Memory B cell (primary cell): ENCODE measurements around the gene ZBTB7A.

Experiments
- ATAC-seq: fragments of 150-1000 bp; cut with Tn5 transposase; 2 replicates; pipeline ENCODE4 v1.10.0; 2021; ENCODE audit warnings: low read depth, mild to moderate bottlenecking, moderate library complexity
- DNase-seq, 2 donors: peaks; one replicate each; pipeline ENCODE4 v3.0.0; 2022; ENCODE audit warnings: low spot score in 2 of 2
- H3K27ac Mint-ChIP-seq: one replicate; pipeline ENCODE4 v1.8.0; 2022; ENCODE audit warnings: mild to moderate bottlenecking, moderate library complexity, mixed read lengths
- H3K27me3 Mint-ChIP-seq: one replicate; pipeline ENCODE4 v1.8.0; 2022; ENCODE audit warnings: mixed read lengths
- H3K36me3 Mint-ChIP-seq: one replicate; pipeline ENCODE4 v1.8.0; 2022; ENCODE audit warnings: mild to moderate bottlenecking, mixed read lengths
- H3K4me1 Mint-ChIP-seq: one replicate; pipeline ENCODE4 v1.8.0; 2022; ENCODE audit warnings: mixed read lengths
- H3K4me3 Mint-ChIP-seq: one replicate; pipeline ENCODE4 v1.8.0; 2022; ENCODE audit warnings: mild to moderate bottlenecking, moderate library complexity, mixed read lengths
- H3K9me3 Mint-ChIP-seq: one replicate; pipeline ENCODE4 v1.8.0; 2022; ENCODE audit warnings: mixed read lengths

Gene ZBTB7A

GRCh38 chr19:4068047-4068966 lies 1.6 kb upstream of the ZBTB7A start:
- Mint-ChIP-seq H3K4me1 (peaks cover 11% of the 10 kb centered on the region), H3K27ac (peak overlapping the region; percentile 31), H3K4me3 (peak overlapping the region; percentile 93), H3K36me3 (peaks cover 1% of the 10 kb centered on the region), H3K9me3 (no peaks in the 10 kb centered on the region), H3K27me3 (no peaks in the 10 kb centered on the region)
- ATAC-seq, result no peak
- peak in 1 of 2 donors; percentile 25 for DNase-seq

DNA sequence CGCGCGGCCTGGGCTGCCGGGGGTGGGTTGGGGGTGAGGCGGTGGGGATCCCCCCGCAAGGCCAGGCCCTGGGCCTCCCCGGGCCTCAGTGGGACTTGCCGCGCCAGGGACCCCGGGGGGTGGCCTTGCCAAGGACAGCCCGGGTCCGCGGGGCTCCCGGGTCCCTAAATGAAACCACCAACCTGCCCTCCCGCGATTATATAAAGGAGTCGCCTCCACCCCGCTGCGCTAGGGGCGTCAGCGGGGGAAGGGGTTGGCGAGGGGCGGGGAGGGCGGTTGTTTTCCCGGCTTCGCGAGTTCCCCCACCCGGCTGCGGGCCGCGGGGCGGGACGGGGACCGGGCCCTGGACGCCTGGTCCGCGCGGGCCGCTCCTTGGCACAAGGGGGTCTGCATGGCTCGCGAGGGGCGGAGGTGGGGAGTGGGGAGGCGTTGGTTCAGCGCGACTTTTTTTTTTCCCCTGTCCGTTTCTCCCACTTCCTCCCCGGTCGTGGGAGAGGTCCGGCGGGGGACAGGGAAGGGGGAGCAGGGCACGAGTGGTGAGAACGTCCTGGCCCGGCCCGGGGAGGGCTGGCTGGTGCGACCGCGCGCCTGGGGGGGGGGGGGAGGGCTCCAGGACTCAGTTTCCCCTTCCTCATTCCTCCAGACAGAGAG lies 822 bp upstream of the ZBTB7A start:
- Mint-ChIP-seq H3K4me1 (peaks cover 15% of the 10 kb centered on the region), H3K9me3 (no peaks in the 10 kb centered on the region), H3K27me3 (no peaks in the 10 kb centered on the region), H3K4me3 (peak overlapping the region; percentile 93), H3K36me3 (peaks cover 1% of the 10 kb centered on the region), H3K27ac (peak overlapping the region; percentile 31)
- DNase-seq, result peak in 1 of 2 donors; percentile 65
- ATAC-seq, result peak; percentile 3

DNA sequence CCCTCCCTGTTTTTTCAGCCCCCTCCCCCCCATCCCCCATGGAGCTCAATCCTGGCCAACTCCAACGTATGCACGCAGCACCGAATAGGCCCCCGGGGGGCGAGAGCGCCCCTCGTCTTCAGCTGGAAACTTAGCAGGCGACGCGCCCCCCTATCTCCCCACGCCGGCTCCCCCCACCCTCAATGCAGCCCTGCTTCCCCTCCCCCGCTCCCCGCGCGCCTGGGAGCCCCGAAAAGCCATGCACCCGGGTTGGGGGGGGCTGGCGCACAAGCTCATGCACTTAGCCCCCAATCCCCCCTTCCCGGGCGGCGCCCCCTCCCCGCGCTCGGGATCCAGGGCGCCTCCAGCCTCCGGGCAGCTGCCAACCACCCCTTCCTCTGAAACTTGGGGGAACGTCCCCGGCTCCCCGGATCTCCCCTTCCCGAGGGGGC lies 508 bp downstream of the ZBTB7A start:
- ATAC-seq (no peak), DNase-seq (peak; percentile 56 to 62)
- peak overlapping the region; percentile 82 for H3K4me3 Mint-ChIP-seq
- no peaks in the 10 kb centered on the region for H3K9me3 Mint-ChIP-seq
- no peaks in the 10 kb centered on the region for H3K27me3 Mint-ChIP-seq
- H3K36me3 Mint-ChIP-seq, result peaks cover 1% of the 10 kb centered on the region
- peak overlapping the region; percentile 83 for H3K27ac Mint-ChIP-seq
- peaks cover 18% of the 10 kb centered on the region for H3K4me1 Mint-ChIP-seq

GRCh38 chr19:4065430-4066175 lies 1.1 kb downstream of the ZBTB7A start:
- H3K27ac Mint-ChIP-seq, result peak overlapping the region; percentile 83
- no peaks in the 10 kb centered on the region for H3K9me3 Mint-ChIP-seq
- ATAC-seq (peak; percentile 73), DNase-seq (peak; percentile 96 to 98)
- H3K27me3 Mint-ChIP-seq, result no peaks in the 10 kb centered on the region
- H3K36me3 Mint-ChIP-seq, result peaks cover 1% of the 10 kb centered on the region
- H3K4me3 Mint-ChIP-seq, result peak overlapping the region; percentile 82
- H3K4me1 Mint-ChIP-seq, result peaks cover 18% of the 10 kb centered on the region

DNA sequence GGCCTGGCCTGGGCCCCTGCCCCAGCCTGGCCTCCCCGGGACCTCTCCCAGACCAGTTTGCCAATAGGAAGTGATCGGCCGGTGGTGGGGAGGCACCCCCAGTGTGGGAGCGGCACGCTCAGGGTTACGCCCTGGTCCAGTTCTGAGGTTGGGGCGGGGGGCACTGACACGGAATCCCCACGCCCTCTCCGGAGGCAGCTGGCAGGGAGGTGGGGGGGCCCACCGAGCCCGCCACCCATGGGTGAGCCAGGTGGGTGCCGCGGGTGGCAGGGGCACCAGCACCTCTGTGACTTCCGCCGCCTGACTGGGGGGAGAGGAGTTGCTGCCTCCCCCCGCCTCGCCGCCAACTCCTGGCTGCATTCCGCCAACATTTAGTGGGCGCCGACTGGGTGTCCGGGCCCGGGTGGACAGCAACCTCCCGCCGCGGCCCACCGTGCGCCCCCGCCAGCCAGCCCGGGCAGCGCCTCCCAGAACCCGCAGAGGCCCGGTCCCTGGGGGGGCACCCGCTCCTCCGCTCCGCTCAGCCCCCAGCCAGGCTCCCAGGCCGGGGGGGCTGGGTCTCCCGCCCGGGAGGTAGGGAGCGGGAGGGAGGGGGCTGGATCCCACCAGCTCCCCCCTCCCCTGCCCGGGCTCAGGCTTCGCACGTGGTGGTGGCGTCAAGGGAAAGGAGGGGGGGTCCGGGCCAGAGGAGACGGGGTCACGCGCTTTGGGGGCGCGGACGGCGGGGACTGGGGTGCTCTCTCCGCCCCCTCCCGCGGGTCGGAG lies 2.0 kb downstream of the ZBTB7A start:
- H3K4me1 Mint-ChIP-seq, result peaks cover 20% of the 10 kb centered on the region
- H3K27ac Mint-ChIP-seq, result peak overlapping the region; percentile 84
- H3K4me3 Mint-ChIP-seq, result peak overlapping the region; percentile 86
- H3K36me3 Mint-ChIP-seq, result peaks cover 1% of the 10 kb centered on the region
- H3K27me3 Mint-ChIP-seq, result no peaks in the 10 kb centered on the region
- H3K9me3 Mint-ChIP-seq, result no peaks in the 10 kb centered on the region
- no peak for ATAC-seq
- DNase-seq, result peak; percentile 48 to 61

- Mint-ChIP-seq H3K9me3 (no peaks in the 10 kb centered on the region), H3K27ac (peak overlapping the region; percentile 84), H3K36me3 (peaks cover 1% of the 10 kb centered on the region), H3K4me1 (peaks cover 20% of the 10 kb centered on the region), H3K27me3 (no peaks in the 10 kb centered on the region), H3K4me3 (peak overlapping the region; percentile 86)
- ATAC-seq, result no peak
- no peak for DNase-seq
These were observed 2.6 kb downstream of the ZBTB7A start for GRCh38 chr19:4064149-4064495.

DNA sequence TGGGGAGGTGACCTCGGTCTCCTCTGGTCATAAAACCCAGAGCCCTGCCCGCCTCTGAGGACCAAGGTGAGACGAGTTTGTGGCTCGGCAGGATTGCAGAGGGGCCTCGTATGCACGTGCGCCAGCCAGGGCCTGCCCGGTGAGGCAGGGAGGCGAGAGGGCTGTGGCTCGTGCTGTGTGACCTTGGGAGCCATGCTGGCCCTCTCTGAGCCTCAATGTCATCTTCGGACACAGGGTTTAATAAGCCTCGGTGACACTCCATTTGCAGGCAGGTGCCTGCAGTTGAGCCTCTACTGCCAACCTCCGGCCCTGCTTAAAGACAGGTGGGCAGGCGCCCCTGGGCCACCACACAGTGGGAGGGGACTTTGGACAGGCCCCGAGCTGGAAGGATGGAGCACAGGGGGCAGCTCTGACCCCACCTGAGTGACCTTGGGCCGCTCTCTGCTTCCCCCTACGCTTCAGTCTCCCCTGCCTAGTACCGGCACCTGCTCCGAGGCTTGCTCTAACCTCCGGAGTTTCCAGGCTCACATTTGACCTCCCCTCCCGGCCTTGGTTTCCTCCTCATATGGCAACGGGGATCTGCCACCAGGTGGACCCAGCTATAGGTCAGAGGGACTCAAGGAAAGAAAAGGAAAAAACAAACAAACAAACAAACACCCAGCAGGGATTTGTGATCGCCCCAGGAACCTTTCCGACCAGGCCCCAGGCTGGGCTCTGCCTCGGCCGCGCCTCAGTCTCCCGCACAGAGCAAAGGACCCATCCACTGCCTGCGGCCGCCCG lies 3.1 kb downstream of the ZBTB7A start:
- H3K27me3 Mint-ChIP-seq, result no peaks in the 10 kb centered on the region
- no peak for DNase-seq
- no peaks in the 10 kb centered on the region for H3K9me3 Mint-ChIP-seq
- no peak for ATAC-seq
- H3K4me1 Mint-ChIP-seq, result peaks cover 21% of the 10 kb centered on the region
- peak overlapping the region; percentile 86 for H3K4me3 Mint-ChIP-seq
- H3K36me3 Mint-ChIP-seq, result peaks cover 1% of the 10 kb centered on the region
- peak overlapping the region; percentile 84 for H3K27ac Mint-ChIP-seq

DNA sequence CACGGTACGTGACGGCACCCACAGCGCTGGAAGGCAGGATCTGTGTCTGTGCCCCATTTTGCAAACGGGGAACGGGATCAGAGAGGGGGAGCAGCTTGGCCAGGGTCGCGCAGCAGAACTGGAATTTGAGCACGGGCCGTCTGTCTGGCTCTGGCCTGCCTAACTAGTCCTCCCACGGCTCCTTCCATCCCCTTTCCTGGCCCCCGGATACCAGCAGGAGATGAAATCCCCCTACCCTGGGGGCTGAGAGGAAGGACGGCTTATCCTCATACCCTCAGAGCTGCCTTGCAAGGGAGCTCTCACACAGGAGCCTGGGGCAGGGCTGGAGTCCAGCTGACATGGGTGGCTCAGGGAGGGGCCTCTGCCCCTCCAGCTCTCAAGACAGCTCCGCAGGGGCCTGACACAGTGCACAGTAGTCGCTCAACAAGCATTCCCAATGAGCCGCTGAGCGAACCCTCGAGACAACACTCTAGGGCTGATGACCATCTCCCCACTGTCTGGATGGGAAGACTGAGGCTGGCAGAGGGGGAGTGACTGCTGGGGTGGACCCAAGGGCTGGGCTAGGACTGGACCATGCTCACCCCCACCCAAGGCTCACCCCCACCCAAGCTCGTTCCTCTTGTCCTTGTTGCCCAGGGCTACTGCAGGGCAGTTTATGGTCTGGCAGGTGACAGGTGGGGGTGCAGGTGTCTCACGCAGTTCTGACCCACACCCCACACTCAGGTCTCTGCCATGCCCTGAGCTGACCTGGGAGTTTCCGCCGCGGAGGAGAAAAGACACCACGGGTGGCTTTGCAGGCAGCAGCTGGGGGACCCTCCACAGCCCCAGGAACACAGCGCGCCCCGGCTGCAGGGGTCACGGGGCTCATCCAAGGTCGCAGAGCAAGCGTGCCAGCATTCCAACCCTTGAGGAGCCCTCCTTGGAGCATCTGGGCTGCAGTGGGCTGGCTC lies 4.0 kb downstream of the ZBTB7A start:
- peaks cover 19% of the 10 kb centered on the region for H3K4me1 Mint-ChIP-seq
- DNase-seq (no peak), ATAC-seq (no peak)
- no peaks in the 10 kb centered on the region for H3K27me3 Mint-ChIP-seq
- H3K36me3 Mint-ChIP-seq, result peaks cover 1% of the 10 kb centered on the region
- H3K9me3 Mint-ChIP-seq, result no peaks in the 10 kb centered on the region
- peak overlapping the region; percentile 84 for H3K27ac Mint-ChIP-seq
- H3K4me3 Mint-ChIP-seq, result peak overlapping the region; percentile 86

- Mint-ChIP-seq H3K4me1 (peaks cover 19% of the 10 kb centered on the region), H3K36me3 (peaks cover 5% of the 10 kb centered on the region), H3K4me3 (peak overlapping the region; percentile 86), H3K9me3 (no peaks in the 10 kb centered on the region), H3K27ac (no peak overlapping the region), H3K27me3 (no peaks in the 10 kb centered on the region)
- ATAC-seq (no peak), DNase-seq (no peak)
These were observed 4.8 kb downstream of the ZBTB7A start for GRCh38 chr19:4061683-4062418.

- no peaks in the 10 kb centered on the region for H3K9me3 Mint-ChIP-seq
- no peaks in the 10 kb centered on the region for H3K27me3 Mint-ChIP-seq
- DNase-seq (peak; percentile 27 to 34), ATAC-seq (peak; percentile 6)
- peaks cover 4% of the 10 kb centered on the region for H3K36me3 Mint-ChIP-seq
- H3K4me1 Mint-ChIP-seq, result peaks cover 19% of the 10 kb centered on the region
- peak overlapping the region; percentile 93 for H3K27ac Mint-ChIP-seq
- peak overlapping the region; percentile 84 for H3K4me3 Mint-ChIP-seq
These were observed 5.5 kb downstream of the ZBTB7A start for GRCh38 chr19:4061178-4061682.

- DNase-seq (peak in 1 of 2 donors; percentile 28), ATAC-seq (no peak)
- H3K27me3 Mint-ChIP-seq, result no peaks in the 10 kb centered on the region
- H3K27ac Mint-ChIP-seq, result peak overlapping the region; percentile 93
- H3K4me3 Mint-ChIP-seq, result peak overlapping the region; percentile 84
- no peaks in the 10 kb centered on the region for H3K9me3 Mint-ChIP-seq
- H3K4me1 Mint-ChIP-seq, result peaks cover 19% of the 10 kb centered on the region
- H3K36me3 Mint-ChIP-seq, result peaks cover 4% of the 10 kb centered on the region
These were observed 6.0 kb downstream of the ZBTB7A start for GRCh38 chr19:4060621-4061177.
